NB4 (cell line): ENCODE results near the gene SLC39A11.

Source experiments
- DNase-seq: peaks from one replicate; pipeline ENCODE4 v3.0.0; 2010; ENCODE audit warnings: low read depth
- H3K4me3 ChIP-seq: one replicate; pipeline ENCODE4 v1.5.1; 2011; ENCODE audit warnings: mild to moderate bottlenecking, low read depth, low read length, moderate library complexity
- MYC ChIP-seq: IDR thresholded peaks from 2 replicates; pipeline ENCODE4 v1.6.1; 2011; ENCODE audit warnings: low read depth, low read length
- POLR2A ChIP-seq: IDR thresholded peaks from 2 replicates; pipeline ENCODE4 v1.6.1; 2011; ENCODE audit warnings: mild to moderate bottlenecking; ENCODE audit not compliant: insufficient read length; ENCODE audit errors: extremely low read depth
- TF ChIP-seq, protein P1 (sequence below): IDR thresholded peaks from one replicate; pipeline ENCODE4 v1.5.1; 2012; ENCODE audit warnings: low read depth, low read length
- TF ChIP-seq, protein P2 (sequence below): IDR thresholded peaks from 2 replicates; pipeline ENCODE4 v1.6.1; 2011; ENCODE audit warnings: low read depth, low read length

SLC39A11 gene

DNA sequence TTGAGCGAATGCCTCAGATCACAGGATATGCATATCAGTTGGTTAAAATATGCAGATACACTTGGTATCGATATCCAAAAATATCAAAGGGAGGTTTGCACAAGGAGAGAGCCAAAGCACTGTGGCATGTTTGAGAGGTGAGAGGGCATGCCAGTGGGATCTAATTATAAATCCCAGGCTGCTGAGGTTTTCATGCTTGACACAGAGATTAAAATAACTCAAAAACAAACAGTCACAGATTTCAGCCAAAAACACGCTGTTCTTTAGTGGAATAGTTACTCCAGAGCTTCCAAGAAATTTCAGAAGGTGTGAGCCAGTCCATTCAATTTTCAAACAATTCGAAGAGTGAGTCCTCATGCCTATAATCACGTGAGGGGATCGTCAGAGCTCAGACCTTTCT is 493.8 kb downstream of the SLC39A11 start:
- no peak for TF ChIP-seq POLR2A
- DNase-seq: no peak
- no peak overlapping the region for H3K4me3 ChIP-seq

DNA sequence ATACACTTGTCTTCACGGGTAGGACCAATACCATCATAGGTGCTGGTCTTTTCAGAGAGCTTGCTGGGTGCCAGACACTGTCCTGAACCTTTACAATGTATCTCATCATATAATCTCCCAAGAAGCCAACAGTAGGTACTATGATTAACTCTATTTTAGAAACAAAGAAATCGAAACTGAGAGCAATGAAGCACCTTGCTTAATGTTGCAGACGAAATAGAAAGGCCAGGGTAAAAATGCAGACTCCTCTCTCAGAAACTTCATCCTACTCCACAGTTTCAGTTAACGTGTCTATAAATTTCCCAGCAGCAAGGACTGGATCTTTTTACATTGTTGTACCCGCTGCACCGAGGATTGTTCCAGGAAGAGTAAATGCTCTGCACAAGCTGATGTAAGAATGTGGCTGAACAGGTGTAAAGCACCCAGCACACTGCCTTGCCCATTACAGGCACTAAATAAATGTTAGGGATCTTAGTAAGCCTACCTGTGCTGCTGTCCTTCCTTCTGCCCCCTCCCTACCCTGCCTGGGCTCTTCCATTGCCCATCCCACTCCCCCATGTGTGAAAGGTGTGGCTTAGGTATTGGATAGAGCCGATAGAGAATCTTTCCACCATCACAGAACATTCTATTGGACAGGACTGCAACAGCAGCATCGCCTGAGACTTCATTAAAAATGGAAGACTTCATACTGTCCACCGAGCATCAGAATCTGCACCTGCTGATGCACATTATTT is 495.0 kb downstream of the SLC39A11 start:
- no peak overlapping the region for H3K4me3 ChIP-seq
- DNase-seq: no peak
- no peak for TF ChIP-seq POLR2A
- TF ChIP-seq, protein P1, sequence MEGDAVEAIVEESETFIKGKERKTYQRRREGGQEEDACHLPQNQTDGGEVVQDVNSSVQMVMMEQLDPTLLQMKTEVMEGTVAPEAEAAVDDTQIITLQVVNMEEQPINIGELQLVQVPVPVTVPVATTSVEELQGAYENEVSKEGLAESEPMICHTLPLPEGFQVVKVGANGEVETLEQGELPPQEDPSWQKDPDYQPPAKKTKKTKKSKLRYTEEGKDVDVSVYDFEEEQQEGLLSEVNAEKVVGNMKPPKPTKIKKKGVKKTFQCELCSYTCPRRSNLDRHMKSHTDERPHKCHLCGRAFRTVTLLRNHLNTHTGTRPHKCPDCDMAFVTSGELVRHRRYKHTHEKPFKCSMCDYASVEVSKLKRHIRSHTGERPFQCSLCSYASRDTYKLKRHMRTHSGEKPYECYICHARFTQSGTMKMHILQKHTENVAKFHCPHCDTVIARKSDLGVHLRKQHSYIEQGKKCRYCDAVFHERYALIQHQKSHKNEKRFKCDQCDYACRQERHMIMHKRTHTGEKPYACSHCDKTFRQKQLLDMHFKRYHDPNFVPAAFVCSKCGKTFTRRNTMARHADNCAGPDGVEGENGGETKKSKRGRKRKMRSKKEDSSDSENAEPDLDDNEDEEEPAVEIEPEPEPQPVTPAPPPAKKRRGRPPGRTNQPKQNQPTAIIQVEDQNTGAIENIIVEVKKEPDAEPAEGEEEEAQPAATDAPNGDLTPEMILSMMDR: no peak
- no peak for TF ChIP-seq MYC
- TF ChIP-seq, protein P2, sequence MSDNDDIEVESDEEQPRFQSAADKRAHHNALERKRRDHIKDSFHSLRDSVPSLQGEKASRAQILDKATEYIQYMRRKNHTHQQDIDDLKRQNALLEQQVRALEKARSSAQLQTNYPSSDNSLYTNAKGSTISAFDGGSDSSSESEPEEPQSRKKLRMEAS: no peak
